Suprapubic skin (tissue), 3 donors: Measurements from ENCODE around the gene NUDT1.

Experiments used
- POLR2A ChIP-seq, 2 donors: fragments of 450-650 bp; IDR thresholded peaks; one replicate each; pipeline ENCODE4 v1.6.1; 2017; ENCODE audit warnings: antibody characterized with exemption in 2 of 2, mild to moderate bottlenecking in 2 of 2, moderate library complexity in 2 of 2
- TF ChIP-seq, protein P1 (sequence below), 2 donors: fragments of 200-600 bp in 1 of 2; fragments of 450-650 bp in 1 of 2; sonication (generic) in 1 of 2; IDR thresholded peaks; one replicate each; pipeline ENCODE4 v1.5.1; 2016 to 2019; ENCODE audit warnings: antibody characterized with exemption in 2 of 2, mild to moderate bottlenecking in 1 of 2, moderate library complexity in 1 of 2

DNA sequence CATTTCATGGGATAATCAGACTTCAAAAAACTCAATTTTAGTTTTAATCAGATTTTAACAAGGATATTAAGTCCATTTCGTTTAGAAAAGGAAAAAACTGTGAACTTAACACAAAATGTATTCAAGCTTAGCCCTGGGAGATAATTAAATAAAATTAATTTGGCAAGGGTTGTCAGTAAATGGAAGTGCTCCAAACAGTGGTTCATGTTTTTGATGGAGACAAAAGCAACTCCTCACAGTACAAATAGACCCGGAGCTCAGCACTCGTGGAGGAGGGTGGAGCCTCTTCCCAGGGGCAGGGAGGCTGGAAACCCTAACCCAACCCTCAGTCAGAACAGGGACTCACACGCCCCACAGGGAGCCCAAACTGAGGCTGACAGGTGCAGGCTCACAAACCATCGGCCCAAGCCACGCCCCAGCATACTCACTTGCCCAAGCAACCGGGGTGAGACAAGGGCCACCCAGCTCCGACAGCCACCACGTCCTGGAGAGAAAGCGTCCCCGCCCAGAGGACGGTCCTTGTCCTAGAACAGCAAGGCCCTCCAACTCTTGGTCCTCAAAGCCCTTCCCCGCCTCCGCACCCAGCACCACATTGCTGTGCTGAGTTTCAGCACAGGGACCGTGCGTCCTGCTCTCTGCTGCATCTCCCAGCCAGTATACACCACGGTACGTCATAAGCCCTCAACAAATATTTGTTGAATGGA, 49.0 kb upstream of the NUDT1 start:
- TF ChIP-seq POLR2A (IDR thresholded peaks at IDR 0.05), result no peak
- TF ChIP-seq, protein P1, sequence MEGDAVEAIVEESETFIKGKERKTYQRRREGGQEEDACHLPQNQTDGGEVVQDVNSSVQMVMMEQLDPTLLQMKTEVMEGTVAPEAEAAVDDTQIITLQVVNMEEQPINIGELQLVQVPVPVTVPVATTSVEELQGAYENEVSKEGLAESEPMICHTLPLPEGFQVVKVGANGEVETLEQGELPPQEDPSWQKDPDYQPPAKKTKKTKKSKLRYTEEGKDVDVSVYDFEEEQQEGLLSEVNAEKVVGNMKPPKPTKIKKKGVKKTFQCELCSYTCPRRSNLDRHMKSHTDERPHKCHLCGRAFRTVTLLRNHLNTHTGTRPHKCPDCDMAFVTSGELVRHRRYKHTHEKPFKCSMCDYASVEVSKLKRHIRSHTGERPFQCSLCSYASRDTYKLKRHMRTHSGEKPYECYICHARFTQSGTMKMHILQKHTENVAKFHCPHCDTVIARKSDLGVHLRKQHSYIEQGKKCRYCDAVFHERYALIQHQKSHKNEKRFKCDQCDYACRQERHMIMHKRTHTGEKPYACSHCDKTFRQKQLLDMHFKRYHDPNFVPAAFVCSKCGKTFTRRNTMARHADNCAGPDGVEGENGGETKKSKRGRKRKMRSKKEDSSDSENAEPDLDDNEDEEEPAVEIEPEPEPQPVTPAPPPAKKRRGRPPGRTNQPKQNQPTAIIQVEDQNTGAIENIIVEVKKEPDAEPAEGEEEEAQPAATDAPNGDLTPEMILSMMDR (IDR thresholded peaks at IDR 0.05), result no peak
